GM12878 (cell line): ENCODE results near the gene RHBDD3. TPM values are rescaled to one million over a fixed set of nuclear protein-coding genes. Genes with fewer than 3 reads are reported as not detected.

Experiments
- ATAC-seq: fragments of 200-7000 bp; cut with Tn5 transposase; 3 replicates; pipeline ENCODE4 v1.9.1; 2020; ENCODE audit warnings: mild to moderate bottlenecking, moderate library complexity
- BruUV-seq: library from RNA; stranded (reverse); fragments of 400-500 nt; replicated peaks from 2 replicates; lab custom pipeline; 2021; lab: Mats Ljungman, UMichigan
- CTCF ChIA-PET: fragments of 300-600 bp; sonication (Branson Sonifier 250); formaldehyde crosslinking; extraction: SDS; loops from one replicate; lab custom pipeline; 2021; ENCODE audit warnings: inconsistent platforms; lab: Yijun Ruan, JAX
- POLR2A ChIA-PET: fragments of 350-600 bp; formaldehyde crosslinking; extraction: SDS; loops from one replicate; lab custom pipeline; 2021; ENCODE audit warnings: inconsistent platforms; lab: Charles Lee
- RAD21 ChIA-PET: fragments of 300-600 bp; sonication (Branson Sonifier 250); formaldehyde crosslinking; loops from one replicate; lab custom pipeline; 2023; ENCODE audit warnings: antibody characterized with exemption; ENCODE audit not compliant: unreplicated experiment; lab: Charles Lee
- SMC1A ChIA-PET: fragments of 300-600 bp; sonication (Branson Sonifier 250); formaldehyde crosslinking; loops from one replicate; lab custom pipeline; 2023; ENCODE audit not compliant: unreplicated experiment, uncharacterized antibody; lab: Charles Lee
- DNase-seq: peaks from one replicate; pipeline ENCODE4 v3.0.0-alpha.2; 2011; ENCODE audit warnings: low read depth, low spot score
- FAIRE-seq: peaks from 3 replicates; lab custom pipeline; 2011; peaks lifted over from hg19 to GRCh38; lab: Jason Lieb, UNC
- H2AFZ ChIP-seq: 2 replicates; pipeline ENCODE4 v1.6.0; 2011; ENCODE audit warnings: low read depth, low read length, control low read depth; ENCODE audit not compliant: control insufficient read depth
- H3K27ac ChIP-seq: 2 replicates; pipeline ENCODE4 v1.5.1; 2011; ENCODE audit warnings: control low read depth; ENCODE audit not compliant: control insufficient read depth, insufficient read depth
- H3K27me3 ChIP-seq, 2 experiments: replicated peaks in 1 of 2; 2 replicates each; pipeline versions ENCODE4 v1.6.0 to v1.6.1; 2011; ENCODE audit warnings: low read length in 1 of 2; ENCODE audit not compliant: control insufficient read depth in 2 of 2, insufficient read depth in 2 of 2
- H3K36me3 ChIP-seq, 2 experiments: 2 replicates each; pipeline ENCODE4 v1.5.1; 2011; ENCODE audit warnings: low read length in 1 of 2; ENCODE audit not compliant: control insufficient read depth in 2 of 2, insufficient read depth in 2 of 2
- H3K4me1 ChIP-seq: 2 replicates; pipeline ENCODE4 v1.6.1; 2011; ENCODE audit warnings: mild to moderate bottlenecking, low read length, moderate library complexity, mixed read lengths; ENCODE audit not compliant: control insufficient read depth, insufficient read depth
- H3K4me2 ChIP-seq: 2 replicates; pipeline ENCODE4 v1.6.0; 2011; ENCODE audit warnings: control low read depth; ENCODE audit not compliant: control insufficient read depth, insufficient read depth
- H3K4me3 ChIP-seq: fragments of 200-600 bp; sonication (generic); 2 replicates; pipeline ENCODE4 v1.5.1; 2016
- H3K79me2 ChIP-seq: 2 replicates; pipeline ENCODE4 v1.6.0; 2011; ENCODE audit warnings: low read length; ENCODE audit not compliant: control insufficient read depth, insufficient read depth
- H3K9ac ChIP-seq: 2 replicates; pipeline ENCODE4 v1.8.0; 2011; ENCODE audit warnings: low read length, control low read depth, mixed read lengths; ENCODE audit not compliant: control insufficient read depth, insufficient read depth
- H3K9me3 ChIP-seq: replicated peaks from 3 replicates; pipeline ENCODE4 v1.5.1; 2011; ENCODE audit warnings: mild to moderate bottlenecking, low read length; ENCODE audit not compliant: control insufficient read depth, insufficient read depth
- H4K20me1 ChIP-seq: 2 replicates; pipeline ENCODE4 v1.6.0; 2011; ENCODE audit not compliant: control insufficient read depth, insufficient read depth
- DPF2 ChIP-seq: fragments of 450-650 bp; IDR thresholded peaks from 2 replicates; pipeline ENCODE4 v1.6.1; 2017; ENCODE audit warnings: mild to moderate bottlenecking
- EP300 ChIP-seq, 2 experiments: fragments of 150-350 bp in 1 of 2; IDR thresholded peaks; 2 replicates each; pipeline ENCODE4 v1.6.1; 2011 to 2012; ENCODE audit warnings: low read depth in 2 of 2, low read length in 2 of 2, borderline replicate concordance in 1 of 2, improper control_type of control experiment in 1 of 2, inconsistent platforms in 1 of 2; ENCODE audit not compliant: control insufficient read depth in 1 of 2
- KLF5 ChIP-seq: fragments of 450-650 bp; IDR thresholded peaks from 2 replicates; pipeline ENCODE4 v1.6.1; 2014; ENCODE audit warnings: mild to moderate bottlenecking; ENCODE audit not compliant: partially characterized antibody
- MTA3 ChIP-seq: IDR thresholded peaks from 2 replicates; pipeline ENCODE4 v1.6.1; 2012; ENCODE audit warnings: low read length, inconsistent platforms, borderline replicate concordance
- NR2C1 ChIP-seq: fragments of 450-650 bp; IDR thresholded peaks from 2 replicates; pipeline ENCODE4 v1.6.1; 2017; ENCODE audit warnings: antibody characterized with exemption, mild to moderate bottlenecking, moderate library complexity
- PAX5 ChIP-seq: IDR thresholded peaks from 2 replicates; pipeline ENCODE4 v1.6.1; 2011; ENCODE audit warnings: low read depth, low read length, borderline replicate concordance
- SP1 ChIP-seq: IDR thresholded peaks from one replicate; pipeline ENCODE4 v1.6.1; 2011; ENCODE audit warnings: low read depth, low read length
- STAT3 ChIP-seq: IDR thresholded peaks from 2 replicates; pipeline ENCODE4 v1.6.1; 2011; ENCODE audit warnings: low read depth, low read length, improper control_type of control experiment
- ZNF384 ChIP-seq: IDR thresholded peaks from 2 replicates; pipeline ENCODE4 v1.6.1; 2012; ENCODE audit warnings: low read depth, mild to moderate bottlenecking, low read length, improper control_type of control experiment, borderline replicate concordance
- WGBS: methylation state at CpG from one replicate; pipeline ENCODE4 v1.1.6; 2016; ENCODE audit warnings: low lambda C conversion rate; ENCODE audit not compliant: insufficient replicate concordance, insufficient coverage; ENCODE audit errors: missing lambda C conversion rate; 5-methylcytosine and 5-hydroxymethylcytosine counted together
- in situ Hi-C: fragments of 300-500 bp; cut with MboI; formaldehyde crosslinking; loops from 9 replicates; pipeline ENCODE4 v1.14.3; 2018; ENCODE audit warnings: mixed read lengths
- intact Hi-C: fragments of 100-400 bp; cut with micrococcal nuclease; formaldehyde crosslinking; loops from one replicate; pipeline ENCODE4 v1.14.2; 2022; ENCODE audit not compliant: unreplicated experiment
- polyA plus RNA-seq, 11 experiments: library from polyadenylated mRNA; depleted of rRNA in 4 of 11; unstranded in 6 of 11; stranded (reverse) in 5 of 11; fragments of >200 nt; fragmentation: Nextera tagmentation in 4 of 11; fragmentation: Illumina TruSeq in 1 of 11; extraction: Ambion mirVana in 4 of 11; extraction: Trizol in 1 of 11; gene quantifications; 1 replicate in 1 of 11; 2 replicates in 10 of 11; pipeline versions ENCODE4 v1.2.1 to v1.2.3, GENCODE V29; 2011 to 2016; ENCODE audit warnings: inconsistent platforms in 2 of 11, missing spikeins in 2 of 11, low read depth in 1 of 11
- total RNA-seq, 4 experiments: library from RNA; depleted of rRNA in 3 of 4; stranded (reverse); fragments of >200 nt in 3 of 4; fragmentation: Illumina TruSeq in 1 of 4; extraction: Trizol in 1 of 4; gene quantifications; 2 replicates each; pipeline versions ENCODE4 v1.2.1 to v1.2.3, GENCODE V29; 2013 to 2021
- TF ChIP-seq, protein P1 (sequence below): fragments of 450-650 bp; IDR thresholded peaks from 2 replicates; pipeline ENCODE4 v1.6.1; 2017; ENCODE audit warnings: mild to moderate bottlenecking, moderate library complexity
- TF ChIP-seq, protein P2 (sequence below): IDR thresholded peaks from 2 replicates; pipeline ENCODE4 v1.6.1; 2011; ENCODE audit warnings: low read depth, mild to moderate bottlenecking, low read length, moderate library complexity, borderline replicate concordance; ENCODE audit errors: extremely low read depth

Gene RHBDD3
- total and polyA plus RNA-seq, 10 of the 15 experiments (the other 5 are each of a cell fraction or from before 2014, with no cell fraction given), result 0.27 to 41.2 (median 20.1) TPM

DNA sequence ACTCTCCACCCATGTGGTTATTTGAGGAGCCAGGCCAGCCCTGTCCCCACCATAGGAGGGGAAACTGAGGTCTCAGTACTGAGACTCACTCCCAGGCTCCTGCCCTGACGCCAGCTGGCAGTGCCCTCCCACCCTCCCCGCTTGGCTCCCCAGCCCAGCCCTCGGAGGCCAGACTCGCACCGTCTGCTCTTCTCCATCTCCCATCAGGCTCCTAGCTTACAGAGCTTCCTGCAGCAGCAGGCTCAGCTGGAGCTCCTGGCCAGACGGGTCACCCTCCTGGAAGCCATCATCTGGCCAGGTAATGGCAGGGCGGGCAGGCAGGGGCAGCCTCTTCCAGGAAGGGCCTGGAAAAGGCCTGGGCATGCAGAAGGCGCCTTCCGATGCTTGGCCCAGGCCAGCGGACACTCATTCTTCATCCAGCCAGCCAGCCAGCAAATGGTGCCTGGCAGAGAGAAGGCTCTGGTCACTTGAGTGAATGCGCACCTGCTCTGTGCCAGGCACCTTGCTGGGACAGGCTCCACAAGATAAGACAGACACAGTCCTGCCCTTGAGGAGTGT is 12.6 kb downstream of the RHBDD3 start:
- no peak overlapping the region for H3K4me2 ChIP-seq
- H3K36me3 ChIP-seq, result no peaks in the 10 kb centered on the region
- TF ChIP-seq ZNF384, result no peak
- no peak for TF ChIP-seq STAT3
- TF ChIP-seq NR2C1, result no peak
- TF ChIP-seq EP300 (IDR thresholded peaks at IDR 0.05; ENCODE audit: borderline replicate concordance in 1 of 2, control insufficient read depth in 1 of 2, low read depth in 2 of 2, low read length in 2 of 2), result no peak
- TF ChIP-seq, protein P1, sequence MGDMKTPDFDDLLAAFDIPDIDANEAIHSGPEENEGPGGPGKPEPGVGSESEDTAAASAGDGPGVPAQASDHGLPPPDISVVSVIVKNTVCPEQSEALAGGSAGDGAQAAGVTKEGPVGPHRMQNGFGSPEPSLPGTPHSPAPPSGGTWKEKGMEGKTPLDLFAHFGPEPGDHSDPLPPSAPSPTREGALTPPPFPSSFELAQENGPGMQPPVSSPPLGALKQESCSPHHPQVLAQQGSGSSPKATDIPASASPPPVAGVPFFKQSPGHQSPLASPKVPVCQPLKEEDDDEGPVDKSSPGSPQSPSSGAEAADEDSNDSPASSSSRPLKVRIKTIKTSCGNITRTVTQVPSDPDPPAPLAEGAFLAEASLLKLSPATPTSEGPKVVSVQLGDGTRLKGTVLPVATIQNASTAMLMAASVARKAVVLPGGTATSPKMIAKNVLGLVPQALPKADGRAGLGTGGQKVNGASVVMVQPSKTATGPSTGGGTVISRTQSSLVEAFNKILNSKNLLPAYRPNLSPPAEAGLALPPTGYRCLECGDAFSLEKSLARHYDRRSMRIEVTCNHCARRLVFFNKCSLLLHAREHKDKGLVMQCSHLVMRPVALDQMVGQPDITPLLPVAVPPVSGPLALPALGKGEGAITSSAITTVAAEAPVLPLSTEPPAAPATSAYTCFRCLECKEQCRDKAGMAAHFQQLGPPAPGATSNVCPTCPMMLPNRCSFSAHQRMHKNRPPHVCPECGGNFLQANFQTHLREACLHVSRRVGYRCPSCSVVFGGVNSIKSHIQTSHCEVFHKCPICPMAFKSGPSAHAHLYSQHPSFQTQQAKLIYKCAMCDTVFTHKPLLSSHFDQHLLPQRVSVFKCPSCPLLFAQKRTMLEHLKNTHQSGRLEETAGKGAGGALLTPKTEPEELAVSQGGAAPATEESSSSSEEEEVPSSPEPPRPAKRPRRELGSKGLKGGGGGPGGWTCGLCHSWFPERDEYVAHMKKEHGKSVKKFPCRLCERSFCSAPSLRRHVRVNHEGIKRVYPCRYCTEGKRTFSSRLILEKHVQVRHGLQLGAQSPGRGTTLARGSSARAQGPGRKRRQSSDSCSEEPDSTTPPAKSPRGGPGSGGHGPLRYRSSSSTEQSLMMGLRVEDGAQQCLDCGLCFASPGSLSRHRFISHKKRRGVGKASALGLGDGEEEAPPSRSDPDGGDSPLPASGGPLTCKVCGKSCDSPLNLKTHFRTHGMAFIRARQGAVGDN, result no peak
- no peak for TF ChIP-seq SP1
- TF ChIP-seq PAX5, result no peak
- TF ChIP-seq, protein P2, sequence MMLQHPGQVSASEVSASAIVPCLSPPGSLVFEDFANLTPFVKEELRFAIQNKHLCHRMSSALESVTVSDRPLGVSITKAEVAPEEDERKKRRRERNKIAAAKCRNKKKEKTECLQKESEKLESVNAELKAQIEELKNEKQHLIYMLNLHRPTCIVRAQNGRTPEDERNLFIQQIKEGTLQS, result no peak
- TF ChIP-seq MTA3, result no peak
- TF ChIP-seq KLF5, result no peak
- TF ChIP-seq DPF2, result no peak
- TF ChIP-seq, all 136 proteins: peak for 0
- no peak overlapping the region for H3K9ac ChIP-seq
- BruUV-seq, result no TSS peak
- no peak overlapping the region for H3K27ac ChIP-seq
- in situ Hi-C loops, result no loop called here
- intact Hi-C loops, result no loop called here
- WGBS, result 82% methylated on average over 11 of the region's 11 CpGs
- H4K20me1 ChIP-seq, result no peaks in the 10 kb centered on the region
- ChIA-PET RAD21 (no interaction called here), SMC1A (no interaction called here), POLR2A (no interaction called here), CTCF (interaction anchor here (0.8 to 1.5 kb wide), 2 partner anchors 9 to 10 kb away, joined by 3 to 4 read pairs; no protein-coding TSS in a partner anchor)
- FAIRE-seq, result no peak
- H3K4me3 ChIP-seq, result no peak overlapping the region
- no peaks in the 10 kb centered on the region for H3K79me2 ChIP-seq
- H3K9me3 ChIP-seq, result no peaks in the 10 kb centered on the region
- no peak overlapping the region for H2AFZ ChIP-seq
- H3K27me3 ChIP-seq, result no peaks in the 10 kb centered on the region
- no peak for DNase-seq
- no peaks in the 10 kb centered on the region for H3K4me1 ChIP-seq
- no peak for ATAC-seq
